Vagina (tissue), 2 donors: ENCODE results near the gene RNASE13. TPM values are rescaled to one million over a fixed set of nuclear protein-coding genes. Genes with fewer than 3 reads are reported as not detected.

ENCODE experiments used
- DNase-seq, 2 donors: peaks; one replicate each; pipeline ENCODE4 v3.0.0-alpha.2; 2017; ENCODE audit errors: extremely low spot score in 2 of 2
- H3K27ac ChIP-seq: fragments of 200-600 bp; sonication (generic); one replicate; pipeline ENCODE4 v1.5.1; 2019
- H3K27me3 ChIP-seq: fragments of 200-600 bp; sonication (generic); one replicate; pipeline ENCODE4 v1.5.1; 2019
- H3K36me3 ChIP-seq, 2 donors: fragments of 200-600 bp; sonication (generic); one replicate each; pipeline ENCODE4 v1.5.1; 2017 to 2019
- H3K4me1 ChIP-seq: fragments of 200-600 bp; sonication (generic); one replicate; pipeline ENCODE4 v1.5.1; 2019
- H3K4me3 ChIP-seq, 2 donors: fragments of 200-600 bp; sonication (generic); 1 replicate in 1 of 2; 2 replicates in 1 of 2; pipeline ENCODE4 v1.5.1; 2016 to 2019
- H3K9me3 ChIP-seq: fragments of 200-600 bp; sonication (generic); one replicate; pipeline ENCODE4 v1.5.1; 2019
- POLR2A ChIP-seq, 2 donors: fragments of 450-650 bp; IDR thresholded peaks; one replicate each; pipeline ENCODE4 v1.6.1; 2017; ENCODE audit warnings: antibody characterized with exemption in 2 of 2, mild to moderate bottlenecking in 2 of 2, moderate library complexity in 2 of 2
- POLR2AphosphoS5 ChIP-seq, 2 donors: sonication (generic); formaldehyde crosslinking; IDR thresholded peaks; one replicate each; pipeline ENCODE4 v1.9.0; 2017; ENCODE audit warnings: antibody characterized with exemption in 2 of 2, mild to moderate bottlenecking in 2 of 2, low read depth in 1 of 2; ENCODE audit not compliant: insufficient read depth in 1 of 2
- intact Hi-C: fragments of 100-400 bp; cut with DNase I; formaldehyde crosslinking; loops from one replicate; pipeline ENCODE4 v1.15.1; 2023
- total RNA-seq: library from RNA; depleted of rRNA; stranded (reverse); fragments of >200 nt; gene quantifications from one replicate; pipeline ENCODE4 v1.2.3, GENCODE V29; 2016
- TF ChIP-seq, protein P1 (sequence below), 3 experiments: fragments of 450-650 bp in 2 of 3; fragments of 200-600 bp in 1 of 3; sonication (generic) in 1 of 3; IDR thresholded peaks; one replicate each; pipeline ENCODE4 v1.5.1; 2017 to 2019; ENCODE audit warnings: antibody characterized with exemption in 3 of 3, mild to moderate bottlenecking in 2 of 3, moderate library complexity in 2 of 3

Gene RNASE13
- total RNA-seq, 1 donor from 2014 or later = not detected

DNA sequence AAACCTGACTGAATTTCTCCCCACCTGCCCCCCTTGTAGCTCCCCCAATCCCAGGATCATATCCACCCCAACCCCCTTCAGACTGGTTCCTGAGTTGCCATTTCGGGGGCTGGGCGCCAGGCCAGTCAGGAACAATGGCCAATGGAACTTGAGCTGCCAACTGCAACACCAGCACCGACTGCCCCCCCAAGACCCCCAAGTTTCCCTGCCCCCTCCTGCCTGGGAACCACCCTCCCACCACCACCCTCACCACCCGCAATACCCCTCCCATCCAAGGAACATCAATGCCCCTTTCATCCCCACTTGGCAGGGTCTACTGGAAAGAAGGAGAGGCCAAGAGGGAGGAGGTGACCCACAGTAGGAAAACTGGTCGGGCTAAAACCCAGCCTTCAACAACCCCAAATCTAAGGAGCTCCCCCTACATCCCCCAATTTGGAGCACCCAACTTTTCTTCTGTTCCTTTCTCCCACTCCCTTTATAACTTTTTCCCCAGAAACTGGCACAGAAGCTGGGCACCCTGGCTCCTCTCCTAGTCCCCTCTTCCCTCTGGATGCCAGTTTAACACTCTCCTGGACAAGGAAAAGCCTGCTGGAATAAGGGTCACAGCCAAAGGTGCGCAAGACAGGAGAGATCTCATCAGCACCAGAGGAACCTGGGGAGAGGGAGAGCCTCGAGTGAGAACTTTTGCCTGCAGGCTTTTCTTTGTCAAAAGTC is 8.2 kb downstream of the RNASE13 start:
- TF ChIP-seq, protein P1, sequence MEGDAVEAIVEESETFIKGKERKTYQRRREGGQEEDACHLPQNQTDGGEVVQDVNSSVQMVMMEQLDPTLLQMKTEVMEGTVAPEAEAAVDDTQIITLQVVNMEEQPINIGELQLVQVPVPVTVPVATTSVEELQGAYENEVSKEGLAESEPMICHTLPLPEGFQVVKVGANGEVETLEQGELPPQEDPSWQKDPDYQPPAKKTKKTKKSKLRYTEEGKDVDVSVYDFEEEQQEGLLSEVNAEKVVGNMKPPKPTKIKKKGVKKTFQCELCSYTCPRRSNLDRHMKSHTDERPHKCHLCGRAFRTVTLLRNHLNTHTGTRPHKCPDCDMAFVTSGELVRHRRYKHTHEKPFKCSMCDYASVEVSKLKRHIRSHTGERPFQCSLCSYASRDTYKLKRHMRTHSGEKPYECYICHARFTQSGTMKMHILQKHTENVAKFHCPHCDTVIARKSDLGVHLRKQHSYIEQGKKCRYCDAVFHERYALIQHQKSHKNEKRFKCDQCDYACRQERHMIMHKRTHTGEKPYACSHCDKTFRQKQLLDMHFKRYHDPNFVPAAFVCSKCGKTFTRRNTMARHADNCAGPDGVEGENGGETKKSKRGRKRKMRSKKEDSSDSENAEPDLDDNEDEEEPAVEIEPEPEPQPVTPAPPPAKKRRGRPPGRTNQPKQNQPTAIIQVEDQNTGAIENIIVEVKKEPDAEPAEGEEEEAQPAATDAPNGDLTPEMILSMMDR (IDR thresholded peaks at IDR 0.05) = no peak
- TF ChIP-seq POLR2AphosphoS5 (IDR thresholded peaks at IDR 0.05; ENCODE audit: insufficient read depth in 1 of 2, low read depth in 1 of 2) = no peak
- TF ChIP-seq POLR2A (IDR thresholded peaks at IDR 0.05) = no peak
- peaks cover 54% of the 10 kb centered on the region for H3K4me1 ChIP-seq
- H3K9me3 ChIP-seq = no peaks in the 10 kb centered on the region
- DNase-seq = peak in 1 of 2 donors; percentile 88
- H3K27ac ChIP-seq = peak overlapping the region; percentile 99
- intact Hi-C loops = loop anchor here (5.0 kb wide), 1 partner anchor 76 kb away; the partner anchor contains the start of gene TMEM253
- H3K4me3 ChIP-seq = peak overlapping the region; percentile 72 to 96
- peaks cover 0 to 8% of the 10 kb centered on the region in 2 donors for H3K36me3 ChIP-seq
- H3K27me3 ChIP-seq = no peaks in the 10 kb centered on the region

DNA sequence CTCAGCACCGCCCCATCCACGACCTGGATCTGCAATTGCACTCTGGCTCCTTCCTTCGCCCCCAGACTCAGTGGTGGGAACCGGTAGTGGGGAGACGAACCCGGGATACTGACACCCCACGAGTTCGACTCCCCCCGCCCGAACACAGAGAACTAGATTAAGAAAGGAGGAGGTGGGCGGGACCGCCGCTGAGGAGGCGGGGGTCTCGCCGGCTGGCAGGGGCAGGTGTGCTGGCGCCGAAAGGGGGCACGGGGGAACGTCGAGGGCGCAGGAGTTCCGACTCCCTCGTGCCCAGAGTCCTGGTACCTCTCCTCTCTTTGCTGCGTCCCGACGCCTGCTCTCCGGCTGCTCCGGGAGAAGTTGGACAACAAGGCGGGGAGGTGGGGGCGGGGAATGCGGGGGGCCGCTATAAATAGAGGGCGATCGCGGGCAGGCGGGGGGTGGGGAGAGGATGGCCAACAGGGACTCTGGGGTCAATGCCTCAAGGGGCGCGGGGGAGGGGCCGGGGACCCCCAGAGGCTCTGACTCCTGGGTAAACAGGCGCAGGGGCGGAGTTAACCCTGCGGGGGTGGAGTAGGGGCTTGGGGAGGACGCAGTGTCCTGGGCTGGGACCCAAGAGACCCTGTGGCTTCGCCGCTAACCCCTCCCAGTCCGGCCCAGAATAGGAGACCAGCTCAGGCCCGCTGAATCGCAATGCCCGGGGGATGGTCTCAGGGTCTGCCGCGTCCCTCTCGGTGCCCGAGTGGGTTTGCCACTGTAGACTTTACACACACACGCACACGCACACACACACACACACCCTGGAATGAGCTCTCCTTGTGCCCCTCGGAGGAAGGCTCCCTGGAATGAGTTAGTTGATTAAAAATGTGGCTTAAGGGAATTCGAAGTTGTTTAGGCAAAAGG is 9.0 kb downstream of the RNASE13 start:
- Histone ChIP-seq H3K27me3 (no peaks in the 10 kb centered on the region), H3K27ac (peak overlapping the region; percentile 99), H3K4me1 (peaks cover 62% of the 10 kb centered on the region), H3K36me3 (peaks cover 0 to 11% of the 10 kb centered on the region in 2 donors), H3K4me3 (peak overlapping the region; percentile 72 to 96), H3K9me3 (no peaks in the 10 kb centered on the region)
- intact Hi-C loops = loop anchor here (5.0 kb wide), 1 partner anchor 77 kb away; the partner anchor contains the start of gene TMEM253
- peak in 1 of 2 donors; percentile 94 for DNase-seq
- TF ChIP-seq, protein P1 (IDR thresholded peaks at IDR 0.05) = no peak
- peak in 1 of 2 donors; percentile 70 for TF ChIP-seq POLR2AphosphoS5 (IDR thresholded peaks at IDR 0.05; ENCODE audit: insufficient read depth in 1 of 2, low read depth in 1 of 2)

GRCh38 chr14:21024585-21025370 is 9.8 kb downstream of the RNASE13 start, which contains the start of gene NDRG2:
NDRG2 (minus strand) TSS chr14:21025061; CDS start chr14:21023315, 1,746 bp downstream.
- Histone ChIP-seq H3K27ac (peak within 1 kb of the TSS; percentile 99), H3K4me1 (peaks cover 67% of the 10 kb centered on the region), H3K36me3 (peaks cover 0 to 19% of the 10 kb centered on the region in 2 donors), H3K9me3 (no peaks in the 10 kb centered on the region), H3K27me3 (no peaks in the 10 kb centered on the region), H3K4me3 (peak within 1 kb of the TSS; percentile 72 to 96)
- TF ChIP-seq POLR2AphosphoS5 (IDR thresholded peaks at IDR 0.05; ENCODE audit: insufficient read depth in 1 of 2, low read depth in 1 of 2) (peak in 1 of 2 donors; percentile 89), POLR2A (IDR thresholded peaks at IDR 0.05) (peak; percentile 36 to 59)
- TF ChIP-seq, protein P1 (IDR thresholded peaks at IDR 0.05) = peak in 1 of 3 experiments; percentile 27
- DNase-seq = peak in 1 of 2 donors; percentile 89
- intact Hi-C loops = loop anchor here (5.0 kb wide), 1 partner anchor 78 kb away; the partner anchor contains the start of gene TMEM253

DNA sequence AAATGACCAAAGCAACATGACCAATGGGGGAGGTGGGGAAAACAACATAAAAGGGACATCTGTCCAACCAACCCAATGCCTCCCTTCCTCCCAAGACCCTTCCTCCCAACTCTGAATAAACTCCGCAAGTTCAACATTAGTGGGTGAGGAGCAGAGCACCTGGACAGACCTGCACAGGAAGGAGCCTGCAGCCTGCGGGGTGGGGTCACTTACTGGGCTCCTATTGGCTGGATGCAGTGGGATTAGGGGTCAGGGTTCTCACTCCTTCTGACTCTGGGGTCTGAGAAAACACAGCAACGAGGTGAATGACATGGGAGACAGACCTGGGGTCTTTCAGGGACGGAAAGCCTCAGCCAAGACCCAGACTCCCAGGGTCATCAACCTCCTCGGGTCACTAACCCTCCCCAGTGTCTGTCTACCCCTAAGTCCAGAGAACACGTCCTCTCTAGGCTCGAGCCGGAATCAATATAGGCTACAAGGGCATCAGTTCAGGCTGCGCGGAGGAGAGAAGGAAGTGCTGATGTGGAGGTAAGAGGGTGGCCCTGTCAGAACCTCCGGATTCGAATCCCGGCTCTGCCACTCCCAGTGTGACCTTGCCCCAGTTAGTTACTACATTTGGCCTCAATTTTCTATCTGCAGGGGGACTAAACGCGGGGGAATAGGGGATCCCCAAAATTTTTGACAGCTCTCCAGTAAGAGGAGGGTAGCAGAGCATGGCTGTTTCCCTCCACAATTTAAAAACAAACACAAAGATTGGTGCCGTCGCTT is 10.6 kb downstream of the RNASE13 start:
- TF ChIP-seq POLR2AphosphoS5 (IDR thresholded peaks at IDR 0.05; ENCODE audit: insufficient read depth in 1 of 2, low read depth in 1 of 2) = no peak
- no peak for TF ChIP-seq POLR2A (IDR thresholded peaks at IDR 0.05)
- DNase-seq = peak in 1 of 2 donors; percentile 84
- Histone ChIP-seq H3K9me3 (no peaks in the 10 kb centered on the region), H3K36me3 (peaks cover 0 to 27% of the 10 kb centered on the region in 2 donors), H3K27ac (peak overlapping the region; percentile 99), H3K4me1 (peaks cover 73% of the 10 kb centered on the region), H3K4me3 (peak overlapping the region; percentile 72 to 96), H3K27me3 (no peaks in the 10 kb centered on the region)
- intact Hi-C loops = no loop called here
